Gastroesophageal sphincter (tissue), 3 donors: ENCODE results near the gene PRR35.

Source experiments
- POLR2AphosphoS5 ChIP-seq: sonication (generic); formaldehyde crosslinking; IDR thresholded peaks from one replicate; pipeline ENCODE4 v1.6.1; 2017; ENCODE audit warnings: antibody characterized with exemption
- TF ChIP-seq, protein P1 (sequence below), 4 experiments: fragments of 200-600 bp in 2 of 4; fragments of 450-650 bp in 2 of 4; sonication (generic) in 1 of 4; IDR thresholded peaks; one replicate each; pipeline ENCODE4 v1.5.1; 2017 to 2019; ENCODE audit warnings: antibody characterized with exemption in 4 of 4, mild to moderate bottlenecking in 2 of 4, moderate library complexity in 2 of 4

DNA sequence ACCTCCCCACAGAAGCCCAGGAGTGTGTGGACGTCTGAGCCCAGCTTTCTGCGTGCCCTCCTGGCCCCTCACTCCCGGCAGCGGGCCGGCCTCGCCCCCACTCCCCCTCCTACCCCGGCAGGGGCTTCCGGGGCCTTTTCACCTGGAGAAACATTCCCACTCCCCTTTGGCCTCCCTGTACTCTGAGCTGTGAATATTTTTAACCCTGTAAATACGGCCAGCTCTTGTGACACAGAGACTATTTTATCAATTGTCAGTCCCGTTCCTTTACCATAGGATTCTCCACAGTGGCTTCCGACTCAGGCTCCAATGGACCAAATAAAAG lies 5.9 kb upstream of the PRR35 start:
- no peak for TF ChIP-seq POLR2AphosphoS5
- TF ChIP-seq, protein P1, sequence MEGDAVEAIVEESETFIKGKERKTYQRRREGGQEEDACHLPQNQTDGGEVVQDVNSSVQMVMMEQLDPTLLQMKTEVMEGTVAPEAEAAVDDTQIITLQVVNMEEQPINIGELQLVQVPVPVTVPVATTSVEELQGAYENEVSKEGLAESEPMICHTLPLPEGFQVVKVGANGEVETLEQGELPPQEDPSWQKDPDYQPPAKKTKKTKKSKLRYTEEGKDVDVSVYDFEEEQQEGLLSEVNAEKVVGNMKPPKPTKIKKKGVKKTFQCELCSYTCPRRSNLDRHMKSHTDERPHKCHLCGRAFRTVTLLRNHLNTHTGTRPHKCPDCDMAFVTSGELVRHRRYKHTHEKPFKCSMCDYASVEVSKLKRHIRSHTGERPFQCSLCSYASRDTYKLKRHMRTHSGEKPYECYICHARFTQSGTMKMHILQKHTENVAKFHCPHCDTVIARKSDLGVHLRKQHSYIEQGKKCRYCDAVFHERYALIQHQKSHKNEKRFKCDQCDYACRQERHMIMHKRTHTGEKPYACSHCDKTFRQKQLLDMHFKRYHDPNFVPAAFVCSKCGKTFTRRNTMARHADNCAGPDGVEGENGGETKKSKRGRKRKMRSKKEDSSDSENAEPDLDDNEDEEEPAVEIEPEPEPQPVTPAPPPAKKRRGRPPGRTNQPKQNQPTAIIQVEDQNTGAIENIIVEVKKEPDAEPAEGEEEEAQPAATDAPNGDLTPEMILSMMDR (IDR thresholded peaks at IDR 0.05): no peak
